NB4 (cell line): ENCODE measurements around the gene NKX3-2.
"Not testable (repeated sequence)": the region's sequence is repeated elsewhere in the genome, so short reads cannot be mapped to it uniquely, and the experiment has no call there.

Experiments
- DNase-seq: peaks from one replicate; pipeline ENCODE4 v3.0.0; 2010; ENCODE audit warnings: low read depth
- H3K4me3 ChIP-seq: one replicate; pipeline ENCODE4 v1.5.1; 2011; ENCODE audit warnings: mild to moderate bottlenecking, low read depth, low read length, moderate library complexity
- MAX ChIP-seq: IDR thresholded peaks from 2 replicates; pipeline ENCODE4 v1.6.1; 2011; ENCODE audit warnings: low read depth, low read length
- MYC ChIP-seq: IDR thresholded peaks from 2 replicates; pipeline ENCODE4 v1.6.1; 2011; ENCODE audit warnings: low read depth, low read length
- POLR2A ChIP-seq: IDR thresholded peaks from 2 replicates; pipeline ENCODE4 v1.6.1; 2011; ENCODE audit warnings: mild to moderate bottlenecking; ENCODE audit not compliant: insufficient read length; ENCODE audit errors: extremely low read depth
- TF ChIP-seq, protein P1 (sequence below): IDR thresholded peaks from one replicate; pipeline ENCODE4 v1.5.1; 2012; ENCODE audit warnings: low read depth, low read length

The NKX3-2 gene

GRCh38 chr4:13577660-13578059 is 33.4 kb upstream of the NKX3-2 start:
- no peak overlapping the region for H3K4me3 ChIP-seq
- TF ChIP-seq MAX (no peak), MYC (no peak), POLR2A (no peak)
- TF ChIP-seq, protein P1, sequence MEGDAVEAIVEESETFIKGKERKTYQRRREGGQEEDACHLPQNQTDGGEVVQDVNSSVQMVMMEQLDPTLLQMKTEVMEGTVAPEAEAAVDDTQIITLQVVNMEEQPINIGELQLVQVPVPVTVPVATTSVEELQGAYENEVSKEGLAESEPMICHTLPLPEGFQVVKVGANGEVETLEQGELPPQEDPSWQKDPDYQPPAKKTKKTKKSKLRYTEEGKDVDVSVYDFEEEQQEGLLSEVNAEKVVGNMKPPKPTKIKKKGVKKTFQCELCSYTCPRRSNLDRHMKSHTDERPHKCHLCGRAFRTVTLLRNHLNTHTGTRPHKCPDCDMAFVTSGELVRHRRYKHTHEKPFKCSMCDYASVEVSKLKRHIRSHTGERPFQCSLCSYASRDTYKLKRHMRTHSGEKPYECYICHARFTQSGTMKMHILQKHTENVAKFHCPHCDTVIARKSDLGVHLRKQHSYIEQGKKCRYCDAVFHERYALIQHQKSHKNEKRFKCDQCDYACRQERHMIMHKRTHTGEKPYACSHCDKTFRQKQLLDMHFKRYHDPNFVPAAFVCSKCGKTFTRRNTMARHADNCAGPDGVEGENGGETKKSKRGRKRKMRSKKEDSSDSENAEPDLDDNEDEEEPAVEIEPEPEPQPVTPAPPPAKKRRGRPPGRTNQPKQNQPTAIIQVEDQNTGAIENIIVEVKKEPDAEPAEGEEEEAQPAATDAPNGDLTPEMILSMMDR, result no peak
- DNase-seq, result no peak

- TF ChIP-seq, protein P1, result no peak
- TF ChIP-seq MAX, result no peak
- no peak for TF ChIP-seq MYC
- TF ChIP-seq POLR2A, result no peak
- no peak for DNase-seq
- H3K4me3 ChIP-seq, result no peak overlapping the region
Measured at GRCh38 chr4:13570916-13571315, 26.6 kb upstream of the NKX3-2 start.

DNA sequence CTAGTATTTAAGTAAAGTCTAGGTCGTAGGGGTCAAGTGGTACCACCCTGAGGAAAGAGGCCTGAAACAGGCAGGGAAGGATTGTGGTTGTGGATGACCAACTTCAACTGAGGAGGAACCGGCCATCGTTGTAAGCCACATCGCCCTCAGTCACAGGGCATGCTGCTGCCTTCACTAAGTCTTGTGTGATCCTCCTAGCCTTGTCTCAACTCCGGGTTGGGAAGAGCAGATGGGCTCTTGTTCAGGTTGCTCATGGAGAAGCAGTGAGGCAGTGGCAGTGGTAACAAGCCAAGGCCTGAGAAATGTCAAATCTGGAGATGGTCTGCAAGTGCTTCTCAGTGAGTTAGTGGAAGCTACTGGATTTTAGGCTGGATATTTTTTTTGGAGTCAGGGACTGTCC is 22.8 kb upstream of the NKX3-2 start:
- TF ChIP-seq MAX, result no peak
- TF ChIP-seq, protein P1, result no peak
- TF ChIP-seq MYC, result no peak
- DNase-seq, result no peak

DNA sequence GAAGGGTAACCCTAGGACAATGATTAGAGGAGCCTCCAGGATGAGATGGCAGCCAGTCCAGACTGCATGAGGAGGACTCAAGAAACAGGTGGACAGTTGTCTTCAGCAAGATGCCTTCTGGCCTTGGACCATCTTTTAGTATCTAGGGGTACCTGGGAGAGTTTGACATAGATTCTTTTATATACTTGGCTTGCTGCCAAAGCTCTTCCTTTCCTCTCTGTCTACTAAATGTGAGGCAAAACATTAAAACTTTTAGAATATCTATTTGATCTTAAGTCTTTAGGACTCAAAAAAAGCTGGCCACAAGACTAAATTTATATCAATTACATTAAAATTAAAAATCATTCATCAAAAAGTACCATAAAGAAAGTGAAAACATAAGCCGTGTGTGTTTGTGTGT is 18.6 kb upstream of the NKX3-2 start:
- no peak for DNase-seq
- TF ChIP-seq MAX (no peak), MYC (no peak), POLR2A (no peak)
- TF ChIP-seq, protein P1, result no peak

More for the DNA sequence above, 22.8 kb upstream of the NKX3-2 start:
- no peak overlapping the region for H3K4me3 ChIP-seq

GRCh38 chr4:13561673-13562072 is 17.4 kb upstream of the NKX3-2 start:
- TF ChIP-seq MAX (no peak), MYC (no peak), POLR2A (no peak)
- TF ChIP-seq, protein P1, result no peak
- no peak overlapping the region for H3K4me3 ChIP-seq
- DNase-seq, result no peak

More for the DNA sequence above, 18.6 kb upstream of the NKX3-2 start:
- no peak overlapping the region for H3K4me3 ChIP-seq

GRCh38 chr4:13560111-13560510 is 15.8 kb upstream of the NKX3-2 start:
- H3K4me3 ChIP-seq, DNase-seq: not testable (repeated sequence)
